K562 (cell line): Measurements from ENCODE around the gene SNAI1. TPM values are rescaled to one million over a fixed set of nuclear protein-coding genes. Genes with fewer than 3 reads are reported as not detected.

Experiments
- ATAC-seq: fragments of 200-7000 bp; cut with Tn5 transposase; 3 replicates; pipeline ENCODE4 v1.9.1; 2020; ENCODE audit warnings: moderate library complexity
- BruUV-seq: library from RNA; stranded (reverse); fragments of 400-500 nt; replicated peaks from 2 replicates; lab custom pipeline; 2021; lab: Mats Ljungman, UMichigan
- CTCF ChIA-PET: fragments of 300-600 bp; formaldehyde crosslinking; extraction: SDS; loops from one replicate; lab custom pipeline; 2021; ENCODE audit warnings: low intra/inter-chr PET ratio; lab: Yijun Ruan, JAX
- POLR2A ChIA-PET: fragments of 300-600, 350-650 bp; sonication (Branson Sonifier 250); formaldehyde crosslinking; extraction: SDS; loops from one replicate; lab custom pipeline; 2021; ENCODE audit warnings: antibody characterized with exemption, inconsistent platforms; lab: Yijun Ruan, JAX
- DNase-seq, 4 experiments: peaks; one replicate each; pipeline versions ENCODE4 v3.0.0 to v3.0.0-alpha.2; 2011 to 2018; ENCODE audit warnings: low spot score in 3 of 4, mixed read lengths in 3 of 4; ENCODE audit errors: extremely low read depth in 1 of 4
- FAIRE-seq: peaks from 2 replicates; lab custom pipeline; 2011; peaks lifted over from hg19 to GRCh38; lab: Jason Lieb, UNC
- H2AFZ ChIP-seq: 2 replicates; pipeline ENCODE4 v1.6.0; 2011; ENCODE audit warnings: low read depth, low read length, control low read depth, inconsistent platforms
- H3K27ac ChIP-seq: fragments of 200-600 bp; 3 replicates; pipeline ENCODE4 v1.8.0; 2011; ENCODE audit warnings: low read depth, mild to moderate bottlenecking, control low read depth, inconsistent platforms, low read length, moderate library complexity, mixed read lengths; ENCODE audit errors: extremely low read depth
- H3K27me3 ChIP-seq, 2 experiments: fragments of 300-600 bp in 1 of 2; 2 replicates in 1 of 2; 3 replicates in 1 of 2; pipeline versions ENCODE4 v1.6.0 to v1.8.0; 2011; ENCODE audit warnings: inconsistent platforms in 2 of 2, low read length in 2 of 2, mild to moderate bottlenecking in 1 of 2, mixed read lengths in 1 of 2, moderate library complexity in 1 of 2; ENCODE audit not compliant: control insufficient read depth in 2 of 2, insufficient read depth in 2 of 2
- H3K36me3 ChIP-seq: fragments of 300-600 bp; 3 replicates; pipeline ENCODE4 v1.8.0; 2011; ENCODE audit warnings: mild to moderate bottlenecking, low read length, inconsistent platforms; ENCODE audit not compliant: control insufficient read depth, insufficient read depth
- H3K4me1 ChIP-seq, 2 experiments: fragments of 200-600 bp in 1 of 2; replicated peaks in 1 of 2; 2 replicates in 1 of 2; 3 replicates in 1 of 2; pipeline versions ENCODE4 v1.5.1 to v1.8.0; 2011; ENCODE audit warnings: inconsistent platforms in 2 of 2, low read length in 2 of 2, mild to moderate bottlenecking in 1 of 2, mixed read lengths in 1 of 2, moderate library complexity in 1 of 2; ENCODE audit not compliant: control insufficient read depth in 2 of 2, insufficient read depth in 2 of 2
- H3K4me2 ChIP-seq: 2 replicates; pipeline ENCODE4 v1.6.1; 2011; ENCODE audit warnings: low read length, control low read depth, inconsistent platforms, mixed read lengths; ENCODE audit not compliant: insufficient read depth
- H3K4me3 ChIP-seq: fragments of 200-600 bp; sonication (generic), shearing (Covaris generic); 2 replicates; pipeline ENCODE4 v1.5.1; 2016; ENCODE audit warnings: control low read depth, inconsistent platforms
- H3K79me2 ChIP-seq: fragments of 200-600 bp; 3 replicates; pipeline ENCODE4 v1.8.0; 2011; ENCODE audit warnings: low read length, inconsistent platforms; ENCODE audit not compliant: control insufficient read depth, insufficient read depth
- H3K9ac ChIP-seq, 2 experiments: 2 replicates each; pipeline versions ENCODE4 v1.6.0 to v1.6.1; 2011; ENCODE audit warnings: low read depth in 2 of 2, low read length in 2 of 2, control low read depth in 1 of 2, inconsistent platforms in 1 of 2, mild to moderate bottlenecking in 1 of 2, mixed read lengths in 1 of 2; ENCODE audit not compliant: insufficient read depth in 1 of 2
- H3K9me1 ChIP-seq: one replicate; pipeline ENCODE4 v1.6.0; 2011; ENCODE audit warnings: inconsistent platforms, mild to moderate bottlenecking, low read length, moderate library complexity; ENCODE audit not compliant: control insufficient read depth, insufficient read depth
- H3K9me3 ChIP-seq: replicated peaks from 2 replicates; pipeline ENCODE4 v1.5.1; 2011; ENCODE audit warnings: low read depth, low read length, inconsistent platforms; ENCODE audit not compliant: control insufficient read depth, insufficient read depth
- H4K20me1 ChIP-seq: replicated peaks from 2 replicates; pipeline ENCODE4 v1.6.1; 2011; ENCODE audit warnings: low read length, inconsistent platforms, mixed read lengths; ENCODE audit not compliant: control insufficient read depth, insufficient read depth
- FOXJ2 ChIP-seq: fragments of 200-800 bp; sonication (Bioruptor generic); IDR thresholded peaks from 2 replicates; pipeline ENCODE4 v1.6.1; 2016; ENCODE audit warnings: missing genetic modification characterization, missing compliant biosample characterization
- MAZ ChIP-seq, 2 experiments: fragments of 450-650 bp in 1 of 2; sonication (generic) in 1 of 2; formaldehyde crosslinking; IDR thresholded peaks in 1 of 2; conservative IDR thresholded peaks in 1 of 2; 2 replicates each; pipeline versions ENCODE4 v1.4.0 to v1.5.0; 2020; ENCODE audit warnings: mild to moderate bottlenecking in 1 of 2, missing genetic modification reagents in 1 of 2
- RBM25 ChIP-seq: fragments of 200-400 bp; formaldehyde crosslinking; IDR thresholded peaks from 2 replicates; pipeline ENCODE4 v1.6.1; 2018; ENCODE audit warnings: low read length, low read depth, moderate library complexity; ENCODE audit not compliant: severe bottlenecking
- RBM34 ChIP-seq: fragments of 200-400 bp; formaldehyde crosslinking; IDR thresholded peaks from 2 replicates; pipeline ENCODE4 v1.6.1; 2018; ENCODE audit warnings: low read length, borderline replicate concordance; ENCODE audit not compliant: insufficient read depth
- SAFB2 ChIP-seq: fragments of 200-400 bp; formaldehyde crosslinking; IDR thresholded peaks from 2 replicates; pipeline ENCODE4 v1.6.1; 2018; ENCODE audit warnings: borderline replicate concordance, low read length, low read depth, moderate library complexity; ENCODE audit not compliant: severe bottlenecking
- ZFP36 ChIP-seq: fragments of 150-350 bp; IDR thresholded peaks from 2 replicates; pipeline ENCODE4 v1.6.1; 2018; ENCODE audit warnings: low read length, low read depth; ENCODE audit not compliant: partially characterized antibody
- ZNF24 ChIP-seq: fragments of 450-650 bp; IDR thresholded peaks from 2 replicates; pipeline ENCODE4 v1.6.1; 2016
- WGBS: fragments of 100-300 bp; shearing (Covaris generic); methylation state at CpG from one replicate; pipeline ENCODE4 v1.1.6; 2016; ENCODE audit warnings: low coverage, mixed read lengths; ENCODE audit not compliant: insufficient coverage; ENCODE audit errors: missing lambda C conversion rate; 5-methylcytosine and 5-hydroxymethylcytosine counted together
- in situ Hi-C: fragments of 300-500 bp; cut with MboI; formaldehyde crosslinking; loops from 4 replicates; pipeline ENCODE4 v1.15.0; 2018; ENCODE audit warnings: inconsistent platforms, mixed read lengths
- intact Hi-C: fragments of 100-400 bp; cut with micrococcal nuclease; formaldehyde crosslinking; loops from 2 replicates; pipeline ENCODE4 v1.14.2; 2022
- polyA plus RNA-seq, 8 experiments: library from polyadenylated mRNA; depleted of rRNA in 4 of 8; stranded (reverse) in 5 of 8; unstranded in 3 of 8; fragments of >200 nt; fragmentation: Nextera tagmentation in 2 of 8; fragmentation: Illumina TruSeq in 1 of 8; extraction: Ambion mirVana in 2 of 8; extraction: Trizol in 1 of 8; gene quantifications; 2 replicates each; pipeline versions ENCODE4 v1.2.1 to v1.2.3, GENCODE V29; 2011 to 2014; ENCODE audit warnings: inconsistent platforms in 1 of 8, missing spikeins in 1 of 8
- total RNA-seq, 7 experiments: library from RNA; depleted of rRNA in 6 of 7; stranded (reverse); fragments of >200 nt in 6 of 7; fragmentation: Illumina TruSeq in 2 of 7; extraction: Trizol in 2 of 7; gene quantifications; 2 replicates each; pipeline versions ENCODE4 v1.2.1 to v1.2.3, GENCODE V29; 2011 to 2021; ENCODE audit warnings: low replicate concordance in 1 of 7
- TF ChIP-seq, protein P1 (sequence below): sonication (generic); formaldehyde crosslinking; IDR thresholded peaks from 2 replicates; pipeline ENCODE4 v1.8.1; 2023; ENCODE audit warnings: mild to moderate bottlenecking, missing genetic modification reagents

The SNAI1 gene
- total and polyA plus RNA-seq, 9 of the 15 experiments (the other 6 are each of a cell fraction or from before 2014, with no cell fraction given), result 0.32 to 11.6 (median 2.0) TPM

DNA sequence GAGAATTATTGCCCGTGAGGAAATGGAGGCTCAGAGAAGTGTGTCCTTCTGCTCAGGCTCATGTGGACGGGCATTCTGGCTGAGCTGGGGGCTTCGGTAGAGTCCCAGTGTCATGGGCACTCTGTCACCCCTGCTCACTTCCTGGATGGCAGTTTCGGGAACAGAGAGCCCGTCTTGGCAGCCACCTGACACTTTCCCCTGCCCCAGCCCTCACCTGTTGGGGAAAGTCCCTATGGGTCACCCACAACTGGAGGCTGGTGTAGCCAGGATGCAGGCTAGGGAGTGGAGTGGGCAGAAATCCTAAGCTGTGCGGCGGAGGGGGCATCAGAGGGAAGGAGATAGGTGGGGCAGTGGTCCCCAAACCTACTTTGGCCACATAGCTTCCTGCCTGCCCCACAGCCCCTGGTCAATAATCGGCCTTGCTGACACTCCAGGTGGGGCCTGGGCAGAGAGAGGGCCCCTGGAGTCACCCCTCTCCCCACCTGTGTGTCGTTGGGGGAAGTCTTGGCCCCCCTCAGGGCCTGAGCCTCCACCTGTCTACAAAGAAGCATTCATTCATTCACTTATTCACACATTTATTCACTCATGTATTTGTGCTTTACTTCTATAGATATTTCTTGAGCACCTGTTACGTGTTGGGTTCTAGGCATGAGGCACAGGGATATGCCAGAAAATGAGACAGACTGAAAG, 40.5 kb downstream of the SNAI1 start:
- Histone ChIP-seq H3K36me3 (no peaks in the 10 kb centered on the region), H3K9me3 (no peaks in the 10 kb centered on the region), H3K27me3 (no peaks in the 10 kb centered on the region), H3K4me1 (peaks cover 0 to 6% of the 10 kb centered on the region in 2 experiments; a peak in 1 of 5 replicates), H3K4me2 (no peak overlapping the region), H3K9ac (peak overlapping the region in 1 of 2 experiments; percentile 4; a peak in 2 of 4 replicates), H3K79me2 (no peaks in the 10 kb centered on the region), H3K9me1 (no peaks in the 10 kb centered on the region), H4K20me1 (no peaks in the 10 kb centered on the region), H2AFZ (peak overlapping the region; percentile 27; the same call in 1 of the 2 replicates), H3K4me3 (no peak overlapping the region), H3K27ac (no peak overlapping the region)
- ChIA-PET CTCF (no interaction called here), POLR2A (interaction anchor here (0.6 to 1.0 kb wide), 3 partner anchors 10 to 40 kb away, joined by 3 read pairs; partner anchors contain the start of gene SNAI1)
- no TSS peak for BruUV-seq
- FAIRE-seq (no peak), DNase-seq (no peak), ATAC-seq (no peak)
- WGBS, result 47% methylated on average over 7 of the region's 10 CpGs
- in situ Hi-C loops (no loop called here), intact Hi-C loops (no loop called here)
- TF ChIP-seq RBM34 (no peak), ZNF24 (peak; percentile 65; the same call in 1 of the 2 replicates)

DNA sequence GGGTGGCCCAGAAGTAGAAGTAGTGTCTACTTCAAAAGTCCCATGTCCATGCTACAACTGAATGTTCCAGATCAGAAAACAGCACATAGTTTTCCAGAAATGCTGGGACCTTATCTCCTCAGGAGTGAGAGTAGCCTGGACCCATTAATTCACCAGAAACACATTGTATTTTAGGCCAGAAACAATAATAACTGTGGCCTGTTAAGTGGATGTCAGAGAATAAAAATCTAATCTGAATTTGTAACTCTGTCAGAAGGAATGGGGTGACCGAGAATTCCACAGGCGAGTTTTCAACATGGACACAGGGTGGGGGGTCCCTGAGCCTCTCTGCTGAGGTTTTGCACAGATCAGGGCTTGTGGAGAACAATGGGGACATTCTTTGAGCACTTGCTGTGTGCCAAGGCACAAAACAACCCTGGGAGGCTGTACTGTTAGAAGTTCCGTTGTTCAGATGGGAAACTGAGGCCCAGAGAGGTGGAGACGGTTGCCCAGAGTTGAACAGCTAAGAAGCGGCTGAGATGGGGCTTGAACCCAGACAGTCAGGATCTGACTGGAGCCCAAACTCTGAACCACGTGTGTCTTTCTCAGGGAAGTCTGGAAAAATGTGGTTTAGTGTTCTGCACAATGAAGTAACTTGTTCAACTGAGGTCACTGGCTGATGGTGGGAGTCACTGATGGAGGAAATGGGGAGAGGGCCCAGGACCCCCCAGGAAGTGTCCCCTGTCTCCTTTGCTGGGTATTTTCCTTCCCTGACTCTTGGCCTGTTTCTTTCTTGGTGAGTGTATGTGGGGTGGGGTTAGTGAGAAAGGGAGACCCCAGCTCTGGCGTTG, 44.2 kb downstream of the SNAI1 start:
- POLR2A ChIA-PET, result interaction anchor here (1.0 to 1.4 kb wide), 3 partner anchors 10 to 43 kb away, joined by 3 to 5 read pairs (median 3); no protein-coding TSS in a partner anchor
- FAIRE-seq (no peak), ATAC-seq (no peak), DNase-seq (no peak)
- intact Hi-C loops, result no loop called here
- H3K4me2 ChIP-seq, result no peak overlapping the region
- H3K79me2 ChIP-seq, result no peaks in the 10 kb centered on the region
- H3K9me1 ChIP-seq, result no peaks in the 10 kb centered on the region
- BruUV-seq, result no TSS peak
- H3K27ac ChIP-seq, result no peak overlapping the region
- H3K9me3 ChIP-seq, result 0 out of 2 replicates have a peak, but pooled peaks cover 6% of the 10 kb centered on the region
- WGBS, result 62% methylated on average over 6 of the region's 7 CpGs
- no peaks in the 10 kb centered on the region for H3K27me3 ChIP-seq
- H4K20me1 ChIP-seq, result no peaks in the 10 kb centered on the region
- no peak overlapping the region for H2AFZ ChIP-seq
- peaks cover 13 to 22% of the 10 kb centered on the region in 2 experiments; a peak in 4 of 5 replicates for H3K4me1 ChIP-seq
- TF ChIP-seq SAFB2, result no peak
- TF ChIP-seq MAZ (CRISPR knock-in tag; conservative IDR thresholded peaks at IDR 0.05 in 1 of 2, IDR thresholded peaks at IDR 0.05 in 1 of 2), result no peak
- no peak for TF ChIP-seq FOXJ2 (tag)
- peak; percentile 37 for TF ChIP-seq ZFP36
- peak; percentile 35 for TF ChIP-seq RBM25
- TF ChIP-seq, protein P1, sequence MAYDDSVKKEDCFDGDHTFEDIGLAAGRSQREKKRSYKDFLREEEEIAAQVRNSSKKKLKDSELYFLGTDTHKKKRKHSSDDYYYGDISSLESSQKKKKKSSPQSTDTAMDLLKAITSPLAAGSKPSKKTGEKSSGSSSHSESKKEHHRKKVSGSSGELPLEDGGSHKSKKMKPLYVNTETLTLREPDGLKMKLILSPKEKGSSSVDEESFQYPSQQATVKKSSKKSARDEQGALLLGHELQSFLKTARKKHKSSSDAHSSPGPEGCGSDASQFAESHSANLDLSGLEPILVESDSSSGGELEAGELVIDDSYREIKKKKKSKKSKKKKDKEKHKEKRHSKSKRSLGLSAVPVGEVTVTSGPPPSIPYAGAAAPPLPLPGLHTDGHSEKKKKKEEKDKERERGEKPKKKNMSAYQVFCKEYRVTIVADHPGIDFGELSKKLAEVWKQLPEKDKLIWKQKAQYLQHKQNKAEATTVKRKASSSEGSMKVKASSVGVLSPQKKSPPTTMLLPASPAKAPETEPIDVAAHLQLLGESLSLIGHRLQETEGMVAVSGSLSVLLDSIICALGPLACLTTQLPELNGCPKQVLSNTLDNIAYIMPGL (CRISPR knock-in tag), result no peak
- TF ChIP-seq, all 486 proteins: peak for 2
- no peak overlapping the region for H3K9ac ChIP-seq
- CTCF ChIA-PET, result no interaction called here
- in situ Hi-C loops, result no loop called here
- no peaks in the 10 kb centered on the region for H3K36me3 ChIP-seq
- H3K4me3 ChIP-seq, result no peak overlapping the region
